GM18499 (cell line): ENCODE data around the gene NMNAT3.

Experiments
- ATAC-seq: cut with Tn5 transposase; IDR thresholded peaks from one replicate; pipeline ENCODE4 v1.9.1; 2021; ENCODE audit warnings: moderate number of reproducible peaks; ENCODE audit not compliant: insufficient read depth, unreplicated experiment

The NMNAT3 gene

DNA sequence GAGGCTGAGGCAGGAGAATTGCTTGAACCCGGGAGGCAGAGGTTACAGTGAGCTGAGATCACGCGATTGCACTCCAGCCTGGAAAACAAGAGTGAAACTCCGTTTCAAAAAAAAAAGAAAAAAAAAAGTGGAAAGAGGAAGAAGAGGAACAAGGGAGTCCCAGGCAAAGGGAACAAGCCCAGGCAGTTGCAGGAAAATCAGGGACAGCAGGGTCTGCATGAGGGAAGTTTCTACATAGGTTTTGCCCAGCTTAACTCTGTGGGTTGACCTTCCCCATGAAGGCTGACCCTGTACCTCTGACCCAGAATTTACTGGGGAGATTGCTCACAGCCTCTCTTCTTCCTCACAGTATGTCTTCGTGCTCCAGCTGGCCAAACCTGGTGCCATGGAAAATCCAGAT is 150.5 kb downstream of the NMNAT3 start:
- ATAC-seq: no peak

DNA sequence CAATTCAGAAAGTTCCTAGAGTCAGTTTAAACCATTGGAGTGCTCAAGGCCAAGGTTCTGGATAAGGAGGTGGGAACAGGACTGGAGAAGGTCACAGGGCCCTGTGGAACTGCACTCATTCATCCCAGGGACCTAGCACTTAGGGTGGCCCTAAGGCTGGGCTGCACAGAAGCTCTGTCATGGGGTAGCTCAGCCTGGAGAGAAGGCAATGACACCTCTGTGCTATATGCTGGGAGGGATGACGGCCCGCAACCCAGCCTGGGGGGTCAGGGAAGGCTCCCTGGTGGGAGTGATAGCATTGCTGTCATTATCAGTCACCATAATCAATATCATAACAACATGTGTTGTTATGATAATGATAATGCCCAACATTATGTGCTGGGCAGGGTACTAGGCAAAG is 151.6 kb downstream of the NMNAT3 start:
- no peak for ATAC-seq

GRCh38 chr3:139524841-139525636 is 152.7 kb downstream of the NMNAT3 start:
- ATAC-seq: no peak

- ATAC-seq: no peak
Observed at GRCh38 chr3:139523718-139524117, 154.1 kb downstream of the NMNAT3 start.

DNA sequence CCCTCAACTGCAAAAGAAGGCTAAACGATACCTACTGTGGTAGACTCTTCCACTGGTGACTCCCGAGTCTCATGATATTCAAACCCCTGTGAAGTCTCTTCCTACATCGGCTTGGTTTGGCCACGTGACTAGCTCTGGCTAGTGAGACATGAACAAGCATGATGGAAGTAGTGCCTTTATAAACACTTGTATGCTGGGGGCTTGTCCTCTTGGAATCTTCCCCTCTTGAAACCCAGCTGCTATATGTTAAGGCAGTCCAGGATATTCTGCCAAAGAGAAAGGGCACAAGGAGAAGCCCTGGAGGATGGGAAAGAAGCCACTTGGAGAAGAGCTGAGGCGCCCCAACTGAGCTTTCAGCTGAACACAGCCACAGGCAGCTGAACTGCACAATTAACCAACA is 154.6 kb downstream of the NMNAT3 start:
- ATAC-seq: no peak

DNA sequence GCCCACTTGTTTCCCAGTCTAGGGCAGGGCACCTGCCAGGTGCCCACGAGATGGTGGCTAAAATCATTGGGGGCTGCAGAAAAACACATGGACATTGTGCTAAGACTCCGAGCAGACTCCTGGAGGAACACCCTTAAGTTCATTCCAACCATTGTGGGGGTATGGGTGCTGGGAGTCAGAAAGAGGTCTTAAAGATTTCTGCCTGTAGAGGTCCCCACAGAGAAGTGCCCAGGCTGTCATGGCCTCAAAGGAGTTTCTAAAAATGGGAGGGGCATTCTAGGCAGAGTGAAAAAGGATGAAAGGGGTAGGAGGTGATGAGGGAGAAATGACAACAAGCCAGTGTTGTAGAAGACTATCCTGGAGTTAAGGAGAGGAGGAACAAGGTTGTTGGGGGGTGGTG is 155.4 kb downstream of the NMNAT3 start:
- no peak for ATAC-seq

DNA sequence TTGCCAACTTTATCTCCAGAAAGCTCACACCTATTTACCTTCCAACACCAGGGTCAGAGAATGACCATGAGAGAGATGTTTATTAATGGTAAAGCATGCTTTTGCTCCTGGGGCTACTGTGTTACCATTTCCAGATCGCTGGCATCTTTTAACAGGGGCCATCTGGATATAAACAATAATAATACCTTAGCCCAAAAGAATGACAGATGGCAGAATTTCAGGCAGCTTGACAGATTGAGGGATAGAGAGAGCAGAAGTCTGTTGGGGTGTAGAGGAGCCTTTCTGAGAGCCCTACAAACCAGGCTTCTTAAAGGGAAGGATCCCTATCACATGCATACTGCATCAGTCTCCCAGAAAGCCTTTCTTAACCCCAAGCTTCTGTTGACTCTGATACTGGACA is 156.0 kb downstream of the NMNAT3 start:
- no peak for ATAC-seq

GRCh38 chr3:139521144-139521543 is 156.6 kb downstream of the NMNAT3 start:
- ATAC-seq: no peak

DNA sequence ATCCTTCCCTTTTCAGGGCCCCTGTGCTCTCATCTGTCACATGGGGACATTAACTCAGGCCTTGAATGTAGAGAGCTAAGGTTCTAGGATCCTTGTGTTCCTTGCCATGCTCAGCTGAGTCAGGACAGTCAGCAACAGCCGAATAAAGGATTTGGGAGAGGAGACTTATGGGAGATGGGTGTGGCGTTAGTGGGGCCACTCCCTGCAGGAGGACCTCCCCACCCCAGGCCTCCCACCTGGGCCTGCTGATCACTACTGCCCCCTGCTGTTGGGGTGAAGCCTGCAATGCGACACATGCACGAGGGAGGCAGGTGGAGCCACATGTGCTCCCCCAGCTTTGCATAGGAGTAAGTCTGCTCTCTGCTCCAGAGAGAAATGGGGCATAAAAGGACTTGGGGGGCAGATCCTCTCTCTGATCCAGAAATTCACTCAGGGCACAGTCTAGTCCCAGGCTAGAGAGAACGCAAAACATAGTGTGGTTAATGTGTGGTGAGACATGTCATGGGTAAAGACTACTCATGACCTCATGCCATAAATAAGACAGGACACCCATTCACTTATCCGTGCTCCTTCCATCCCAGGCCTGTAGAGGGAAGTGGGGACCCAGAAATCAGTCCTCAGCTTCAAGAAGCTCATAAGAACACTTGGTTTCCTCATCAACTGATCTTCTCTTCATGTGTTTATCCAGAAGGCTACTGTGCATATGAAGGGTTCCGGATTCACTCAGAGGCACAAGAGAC is 157.6 kb downstream of the NMNAT3 start:
- ATAC-seq: no peak

DNA sequence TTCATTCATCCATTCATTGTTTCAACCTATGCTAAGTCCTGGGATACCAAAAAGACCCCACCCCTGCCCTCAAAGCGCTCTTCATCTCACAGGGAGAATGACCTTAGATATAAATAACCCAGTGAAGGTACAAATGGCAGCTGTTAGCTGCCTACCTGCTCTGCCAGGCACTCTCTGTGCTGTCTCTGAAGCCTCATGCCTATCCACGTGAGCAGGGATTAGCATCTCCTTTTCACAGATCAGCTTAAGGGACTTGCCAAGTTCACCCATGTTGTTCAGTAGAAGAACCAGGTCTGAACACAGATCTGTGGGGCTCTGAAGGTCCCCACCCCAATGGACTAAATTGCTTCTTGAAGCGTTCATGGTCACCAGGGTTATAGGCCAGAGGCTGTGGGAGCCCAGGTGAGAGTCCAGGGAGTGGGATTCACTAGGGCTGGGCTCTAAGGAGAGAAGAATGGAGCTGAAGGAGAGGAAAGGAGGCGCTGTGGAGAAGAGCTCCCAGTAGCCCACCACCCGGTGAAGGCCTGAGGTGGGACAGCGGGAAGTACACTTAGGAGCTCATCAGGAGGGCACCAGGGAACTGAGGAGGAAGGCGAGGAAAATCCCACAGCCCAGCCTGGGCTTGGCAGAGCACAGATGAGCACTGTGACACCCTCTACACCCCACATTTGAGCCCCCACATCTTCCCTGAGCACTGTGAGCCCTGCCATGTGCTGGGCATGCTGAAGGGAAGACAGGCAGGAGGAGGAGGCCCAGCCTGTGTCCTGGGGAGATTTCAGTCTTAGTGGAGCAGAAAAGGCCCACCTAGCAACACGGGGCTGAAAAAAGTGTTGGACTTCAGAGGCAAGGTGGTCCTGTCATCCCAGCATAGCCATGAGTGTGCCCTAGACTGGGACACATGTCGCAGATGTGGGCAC is 158.6 kb downstream of the NMNAT3 start:
- no peak for ATAC-seq

DNA sequence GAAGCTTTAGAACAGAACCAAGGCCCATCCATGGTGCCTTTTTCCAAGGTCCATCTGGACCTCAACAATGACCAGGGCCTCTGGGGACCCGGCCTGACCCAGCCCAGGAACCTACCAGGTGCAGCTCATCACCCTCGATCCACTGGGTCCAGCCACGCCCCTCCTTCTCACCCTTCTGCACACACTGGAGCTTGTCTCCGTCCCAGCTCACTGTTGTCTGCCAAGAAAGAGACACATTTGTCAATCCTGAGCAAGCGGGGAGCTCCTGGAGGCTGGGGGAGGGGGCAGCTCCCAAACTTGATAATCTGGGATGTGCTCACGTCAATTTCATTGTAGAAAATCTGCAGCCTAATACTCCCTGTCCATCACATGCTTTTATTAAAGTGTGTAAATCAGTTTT is 159.5 kb downstream of the NMNAT3 start:
- no peak for ATAC-seq

DNA sequence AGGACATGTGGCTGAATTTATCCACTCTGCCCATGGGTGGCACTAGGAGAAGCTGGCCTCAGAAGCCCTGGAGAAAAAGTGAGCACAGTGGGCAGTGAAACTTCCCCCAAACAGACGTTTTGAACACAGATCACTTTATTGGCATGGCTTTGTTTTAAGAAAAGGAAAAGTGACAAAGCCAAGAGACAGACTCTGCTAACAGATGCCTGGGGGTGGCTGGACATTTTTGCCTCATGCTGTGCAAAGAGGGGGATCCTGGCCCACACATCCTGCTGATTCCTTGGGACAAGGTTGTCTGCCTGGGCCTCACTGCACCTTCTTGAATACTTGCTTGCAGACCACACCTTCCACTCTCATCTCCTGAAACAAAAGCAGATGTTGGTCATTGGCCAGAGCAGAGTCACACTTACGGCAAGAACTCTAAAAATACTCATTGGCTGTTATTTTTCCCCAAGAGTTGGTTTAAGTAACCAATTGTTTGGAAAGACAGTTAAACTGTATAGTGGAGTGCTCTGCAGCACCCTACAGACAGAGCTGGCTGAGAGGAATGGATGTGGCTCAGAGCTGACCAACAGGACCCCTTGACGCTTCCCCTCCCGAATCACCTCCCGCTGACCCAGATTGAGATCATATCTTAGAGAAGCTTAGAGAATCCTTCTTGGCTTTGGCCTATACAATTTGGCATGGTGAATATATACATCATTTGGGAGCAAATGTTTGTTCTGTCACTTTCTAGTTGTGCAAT is 160.3 kb downstream of the NMNAT3 start:
- ATAC-seq: no peak

DNA sequence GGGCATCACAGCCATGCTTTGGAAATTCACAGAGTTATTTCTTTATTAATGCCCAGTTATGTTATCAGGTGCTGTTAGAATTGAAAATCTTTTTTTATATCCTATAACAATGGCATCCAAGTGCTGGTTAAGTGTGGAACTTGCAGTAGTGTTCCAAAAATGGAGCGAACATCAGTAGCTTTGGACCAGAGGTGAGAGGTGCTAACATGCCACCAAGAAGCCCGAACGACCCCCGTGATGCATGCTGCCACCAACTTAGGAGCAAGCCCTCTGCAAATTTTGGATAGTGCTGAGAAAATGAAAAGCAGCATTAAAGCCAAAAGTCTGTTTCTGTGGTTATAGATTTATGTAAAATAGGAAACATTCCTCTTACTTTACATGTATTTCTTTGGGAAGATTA is 163.0 kb downstream of the NMNAT3 start:
- no peak for ATAC-seq
